Testis (tissue), 3 donors: ENCODE data around the gene RBP5. TPM values are rescaled to one million over a fixed set of nuclear protein-coding genes. Genes with fewer than 3 reads are reported as not detected.

Source experiments
- DNase-seq: peaks from one replicate; pipeline ENCODE4 v3.0.0-alpha.2; 2019
- H3K27ac ChIP-seq, 2 donors: fragments of 200-600 bp; sonication (generic); one replicate each; pipeline ENCODE4 v1.5.1; 2019
- H3K27me3 ChIP-seq: fragments of 200-600 bp; sonication (generic); one replicate; pipeline ENCODE4 v1.5.1; 2019
- H3K36me3 ChIP-seq: fragments of 200-600 bp; sonication (generic); one replicate; pipeline ENCODE4 v1.5.1; 2017; ENCODE audit warnings: low read depth; ENCODE audit errors: missing control alignments
- H3K4me1 ChIP-seq: fragments of 200-600 bp; sonication (generic); one replicate; pipeline ENCODE4 v1.5.1; 2019
- H3K4me3 ChIP-seq, 2 donors: fragments of 200-600 bp; sonication (generic); one replicate each; pipeline ENCODE4 v1.5.1; 2017 to 2019
- H3K9me3 ChIP-seq: fragments of 200-600 bp; sonication (generic); one replicate; pipeline ENCODE4 v1.5.1; 2017
- POLR2A ChIP-seq: fragments of 450-650 bp; IDR thresholded peaks from one replicate; pipeline ENCODE4 v1.6.1; 2017; ENCODE audit warnings: antibody characterized with exemption, mild to moderate bottlenecking, moderate library complexity
- WGBS, 2 donors: methylation state at CpG; one replicate each; pipeline ENCODE4 v1.1.5; 2018; 5-methylcytosine and 5-hydroxymethylcytosine counted together
- intact Hi-C: fragments of 100-400 bp; cut with DNase I; formaldehyde crosslinking; loops from one replicate; pipeline ENCODE4 v1.15.1; 2023; ENCODE audit warnings: low total_unique reads
- polyA plus RNA-seq: library from polyadenylated mRNA; stranded (reverse); fragments of 350-450 nt; fragmentation: Illumina TruSeq; extraction: RNeasy Lipid Tissue Mini Kit (QIAGEN cat#74804); gene quantifications from one replicate; pipeline ENCODE4 v1.2.3, GENCODE V29; 2014; ENCODE audit warnings: low read depth, low replicate concordance; ENCODE audit not compliant: insufficient read depth
- total RNA-seq, 2 donors: library from RNA; depleted of rRNA; stranded (reverse); fragments of >200 nt; gene quantifications; one replicate each; pipeline ENCODE4 v1.2.3, GENCODE V29; 2016
- TF ChIP-seq, protein P1 (sequence below), 3 experiments: fragments of 450-650 bp in 2 of 3; fragments of 200-600 bp in 1 of 3; sonication (generic) in 1 of 3; IDR thresholded peaks; one replicate each; pipeline ENCODE4 v1.5.1; 2016 to 2019; ENCODE audit warnings: antibody characterized with exemption in 3 of 3, mild to moderate bottlenecking in 2 of 3, moderate library complexity in 1 of 3

Gene RBP5
- total and polyA plus RNA-seq, 3 donors from 2014 or later, result 1.1 to 11.8 (median 4.0) TPM

DNA sequence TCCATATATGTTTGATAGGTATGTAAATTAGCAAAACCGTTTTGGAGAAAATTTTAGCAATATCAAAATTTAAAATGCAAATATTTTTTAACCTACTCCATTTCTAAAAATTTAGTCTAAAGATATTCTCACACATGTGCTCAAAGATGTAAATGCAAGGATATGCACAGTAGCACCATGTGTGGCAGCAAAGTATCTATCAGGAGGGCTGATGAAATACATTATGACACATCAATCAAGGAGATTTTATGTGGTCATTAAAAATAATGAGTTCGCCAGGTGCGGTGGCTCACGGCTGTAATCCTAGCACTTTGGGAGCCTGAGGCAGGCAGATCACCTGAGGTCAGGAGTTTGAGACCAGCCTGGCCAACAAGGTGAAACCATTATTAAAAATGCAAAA lies 28.4 kb downstream of the RBP5 start:
- TF ChIP-seq, protein P1, sequence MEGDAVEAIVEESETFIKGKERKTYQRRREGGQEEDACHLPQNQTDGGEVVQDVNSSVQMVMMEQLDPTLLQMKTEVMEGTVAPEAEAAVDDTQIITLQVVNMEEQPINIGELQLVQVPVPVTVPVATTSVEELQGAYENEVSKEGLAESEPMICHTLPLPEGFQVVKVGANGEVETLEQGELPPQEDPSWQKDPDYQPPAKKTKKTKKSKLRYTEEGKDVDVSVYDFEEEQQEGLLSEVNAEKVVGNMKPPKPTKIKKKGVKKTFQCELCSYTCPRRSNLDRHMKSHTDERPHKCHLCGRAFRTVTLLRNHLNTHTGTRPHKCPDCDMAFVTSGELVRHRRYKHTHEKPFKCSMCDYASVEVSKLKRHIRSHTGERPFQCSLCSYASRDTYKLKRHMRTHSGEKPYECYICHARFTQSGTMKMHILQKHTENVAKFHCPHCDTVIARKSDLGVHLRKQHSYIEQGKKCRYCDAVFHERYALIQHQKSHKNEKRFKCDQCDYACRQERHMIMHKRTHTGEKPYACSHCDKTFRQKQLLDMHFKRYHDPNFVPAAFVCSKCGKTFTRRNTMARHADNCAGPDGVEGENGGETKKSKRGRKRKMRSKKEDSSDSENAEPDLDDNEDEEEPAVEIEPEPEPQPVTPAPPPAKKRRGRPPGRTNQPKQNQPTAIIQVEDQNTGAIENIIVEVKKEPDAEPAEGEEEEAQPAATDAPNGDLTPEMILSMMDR (IDR thresholded peaks at IDR 0.05), result no peak
- no peak for TF ChIP-seq POLR2A
- Histone ChIP-seq H3K27me3 (no peaks in the 10 kb centered on the region), H3K27ac (no peak overlapping the region), H3K36me3 (no peaks in the 10 kb centered on the region), H3K4me1 (no peaks in the 10 kb centered on the region), H3K4me3 (no peak overlapping the region), H3K9me3 (no peaks in the 10 kb centered on the region)
- DNase-seq, result no peak
- intact Hi-C loops, result no loop called here
- WGBS, 2 donors, result 87 to 90% methylated on average over 4 of the region's 4 CpGs

DNA sequence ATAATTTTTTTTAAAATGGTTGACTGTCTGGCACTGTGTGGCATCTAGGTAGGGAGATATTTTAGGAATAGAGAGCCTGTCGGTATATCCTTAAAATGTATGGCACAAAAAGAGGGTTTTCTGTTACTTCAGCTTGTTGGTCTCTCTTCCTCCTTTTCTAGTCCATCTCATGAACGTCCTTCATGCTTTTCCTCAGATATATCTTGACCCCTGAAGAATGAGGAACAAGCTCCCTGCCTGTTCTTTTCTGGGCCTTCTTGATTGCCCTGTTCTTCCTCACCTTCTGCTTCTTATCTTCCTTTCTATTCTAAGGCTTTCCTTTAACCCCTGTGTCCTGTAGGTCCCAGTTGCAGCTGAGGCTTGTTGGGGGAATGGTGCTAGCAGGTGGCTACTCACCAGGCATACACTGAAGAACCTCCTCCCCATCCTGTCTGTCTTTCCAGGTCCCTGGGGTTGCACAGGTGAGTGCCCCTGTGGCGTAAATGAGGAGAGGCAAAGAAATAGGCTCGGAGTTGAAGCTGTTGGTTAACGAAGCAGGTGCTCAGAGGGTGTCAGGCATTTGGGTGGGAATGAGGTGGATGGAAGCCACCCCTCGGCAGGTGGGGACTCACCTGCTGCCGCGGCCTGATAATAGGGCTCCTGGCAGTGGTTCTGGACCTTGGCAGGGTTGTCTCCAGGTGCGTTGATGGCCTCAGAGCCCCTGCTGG lies 29.2 kb downstream of the RBP5 start:
- Histone ChIP-seq H3K4me3 (no peak overlapping the region), H3K36me3 (no peaks in the 10 kb centered on the region), H3K27ac (no peak overlapping the region), H3K27me3 (no peaks in the 10 kb centered on the region), H3K9me3 (no peaks in the 10 kb centered on the region), H3K4me1 (no peaks in the 10 kb centered on the region)
- no peak for TF ChIP-seq POLR2A
- TF ChIP-seq, protein P1 (IDR thresholded peaks at IDR 0.05), result no peak
- intact Hi-C loops, result loop anchor here (10.0 kb wide), 1 partner anchor 155 kb away; the partner anchor contains the start of genes C12orf57 and RNU7-1
- DNase-seq, result peak; percentile 4
- WGBS, 2 donors, result 84 to 88% methylated on average over 9 of the region's 9 CpGs

DNA sequence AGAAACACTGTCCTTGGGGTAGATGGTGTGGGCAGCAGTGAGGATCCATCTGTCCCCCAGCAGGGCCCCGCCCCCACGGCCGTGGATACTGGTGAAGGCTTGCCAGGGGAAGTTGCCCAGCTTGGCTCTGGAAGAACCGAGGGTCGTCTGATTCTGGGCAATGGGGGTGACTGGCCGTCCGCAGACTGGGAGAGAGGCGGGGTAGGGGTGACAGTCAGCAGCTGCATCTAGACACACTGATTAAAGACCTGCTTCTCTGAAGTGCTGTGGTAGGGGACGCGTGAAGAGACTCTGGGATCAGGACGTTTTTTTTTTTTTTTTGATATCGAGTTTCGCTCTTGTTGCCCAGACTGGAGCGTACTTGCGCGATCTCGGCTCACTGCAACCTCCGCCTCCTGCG lies 31.7 kb downstream of the RBP5 start:
- Histone ChIP-seq H3K36me3 (no peaks in the 10 kb centered on the region), H3K4me3 (no peak overlapping the region), H3K4me1 (peaks cover 5% of the 10 kb centered on the region), H3K9me3 (no peaks in the 10 kb centered on the region), H3K27me3 (no peaks in the 10 kb centered on the region), H3K27ac (no peak overlapping the region)
- 62 to 73% methylated on average over 11 to 19 of the region's 19 CpGs for whole genome bisulfite sequencing, 2 donors
- intact Hi-C loops, result loop anchor here (10.0 kb wide), 1 partner anchor 152 kb away; the partner anchor contains the start of genes C12orf57 and RNU7-1
- TF ChIP-seq POLR2A, result no peak
- TF ChIP-seq, protein P1 (IDR thresholded peaks at IDR 0.05), result no peak
- DNase-seq, result no peak

DNA sequence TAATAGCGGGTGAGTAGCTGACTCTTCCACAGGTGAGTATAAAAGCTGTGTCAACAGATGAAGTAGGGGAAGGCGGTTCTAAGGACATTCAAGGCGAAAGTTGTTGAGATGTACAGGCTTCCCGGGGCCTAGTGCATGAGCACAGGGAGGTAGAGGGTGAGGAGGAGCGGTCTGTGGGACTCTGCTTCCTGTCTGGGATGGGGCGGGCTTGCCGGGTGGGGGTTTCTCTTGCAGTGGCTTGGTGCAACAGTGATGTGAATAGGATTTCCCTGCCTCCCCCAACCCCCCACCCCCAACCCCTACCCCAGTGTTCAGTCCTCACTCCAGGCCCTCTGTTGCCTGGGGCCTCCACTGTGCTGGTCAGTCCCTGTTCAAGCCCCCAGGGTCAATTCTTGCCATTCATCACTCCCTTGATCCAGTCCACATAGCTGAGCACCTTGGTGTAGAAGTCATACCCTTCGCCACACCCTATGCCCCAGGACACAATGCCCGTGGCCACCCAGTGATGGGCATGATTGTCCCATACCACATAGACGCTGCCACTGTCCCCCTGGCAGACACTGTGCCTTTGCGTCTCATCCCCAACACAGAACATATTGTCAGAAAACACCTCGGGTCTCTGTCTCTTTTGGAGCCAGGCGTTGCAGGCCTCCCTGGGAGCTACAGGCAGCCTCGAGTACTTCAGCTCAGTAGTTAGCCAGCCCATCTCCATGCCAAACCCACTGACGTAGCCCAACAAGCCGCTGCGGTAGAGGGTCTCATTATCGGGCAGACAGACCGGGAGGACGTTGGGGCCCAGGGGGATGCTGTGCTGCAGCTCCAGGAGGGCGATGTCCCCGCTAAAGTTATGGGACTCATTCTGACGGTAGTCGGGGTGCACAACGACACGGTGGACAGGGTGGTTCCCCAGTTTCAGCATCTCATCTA lies 32.4 kb downstream of the RBP5 start:
- no peak for TF ChIP-seq POLR2A
- TF ChIP-seq, protein P1 (IDR thresholded peaks at IDR 0.05), result no peak
- WGBS, 2 donors, result 76 to 82% methylated on average over 23 to 26 of the region's 26 CpGs
- Histone ChIP-seq H3K27ac (no peak overlapping the region), H3K27me3 (no peaks in the 10 kb centered on the region), H3K36me3 (no peaks in the 10 kb centered on the region), H3K9me3 (no peaks in the 10 kb centered on the region), H3K4me3 (no peak overlapping the region), H3K4me1 (peaks cover 5% of the 10 kb centered on the region)
- DNase-seq, result no peak
- intact Hi-C loops, result loop anchor here (10.0 kb wide), 1 partner anchor 151 kb away; the partner anchor contains the start of genes C12orf57 and RNU7-1
